Measurements from ENCODE around the gene DVL2.

- no peak for TF ChIP-seq CTCF (IDR thresholded peaks at IDR 0.05)
- TF ChIP-seq POLR2A (IDR thresholded peaks at IDR 0.05), result no peak
Observed at GRCh38 chr17:7254511-7254910, 20.2 kb upstream of the DVL2 start.

All from heart left ventricle (tissue), 13 donors.